22Rv1 (cell line): ENCODE measurements around the gene GJB3.

Experiments used
- ZFX ChIP-seq: fragments of 450-650 bp; IDR thresholded peaks from 2 replicates; pipeline ENCODE4 v1.6.1; 2017; ENCODE audit warnings: antibody characterized with exemption, borderline replicate concordance
- TF ChIP-seq, protein P1 (sequence below): fragments of 450-650 bp; IDR thresholded peaks from 2 replicates; pipeline ENCODE4 v1.5.1; 2017; ENCODE audit warnings: mild to moderate bottlenecking

DNA sequence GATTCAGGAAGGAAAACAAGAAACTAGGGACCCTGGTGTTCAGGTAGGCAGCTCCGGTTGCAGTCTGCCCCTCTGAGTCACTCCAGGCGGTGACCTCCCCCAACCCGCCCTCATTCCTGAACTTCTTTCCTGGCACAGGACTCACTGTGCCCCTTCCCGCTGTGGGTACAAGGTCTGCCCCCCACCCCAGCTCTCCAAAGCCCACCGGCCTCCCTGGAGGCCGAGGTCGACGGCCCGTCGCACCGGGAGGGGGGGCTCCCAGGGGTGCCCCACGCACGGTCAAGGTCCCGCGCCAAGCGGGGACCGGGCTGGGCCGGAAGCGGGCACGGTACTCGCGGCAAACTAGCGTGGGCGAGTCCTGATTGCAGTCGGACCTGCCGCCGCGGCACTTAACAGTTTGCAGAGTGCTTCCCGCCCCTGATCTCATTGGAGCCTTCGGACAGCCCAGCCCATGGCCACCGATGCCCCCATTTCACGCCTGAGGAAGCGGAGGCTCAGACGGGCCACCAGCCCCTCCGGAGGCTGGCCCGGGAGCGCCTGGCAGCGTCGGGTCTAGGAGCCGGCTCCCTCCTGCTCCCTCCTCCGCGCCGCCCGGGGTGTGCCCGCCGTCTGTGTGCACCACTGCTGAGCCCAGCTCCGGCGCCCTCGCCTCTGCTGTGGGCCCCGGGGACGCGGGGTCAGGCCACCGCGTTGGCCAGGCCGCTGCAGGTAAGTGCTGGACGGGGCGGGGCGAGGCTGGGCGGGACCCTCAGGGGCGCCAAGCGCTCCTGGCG is at the start of gene GJB3:
- TF ChIP-seq, protein P1, sequence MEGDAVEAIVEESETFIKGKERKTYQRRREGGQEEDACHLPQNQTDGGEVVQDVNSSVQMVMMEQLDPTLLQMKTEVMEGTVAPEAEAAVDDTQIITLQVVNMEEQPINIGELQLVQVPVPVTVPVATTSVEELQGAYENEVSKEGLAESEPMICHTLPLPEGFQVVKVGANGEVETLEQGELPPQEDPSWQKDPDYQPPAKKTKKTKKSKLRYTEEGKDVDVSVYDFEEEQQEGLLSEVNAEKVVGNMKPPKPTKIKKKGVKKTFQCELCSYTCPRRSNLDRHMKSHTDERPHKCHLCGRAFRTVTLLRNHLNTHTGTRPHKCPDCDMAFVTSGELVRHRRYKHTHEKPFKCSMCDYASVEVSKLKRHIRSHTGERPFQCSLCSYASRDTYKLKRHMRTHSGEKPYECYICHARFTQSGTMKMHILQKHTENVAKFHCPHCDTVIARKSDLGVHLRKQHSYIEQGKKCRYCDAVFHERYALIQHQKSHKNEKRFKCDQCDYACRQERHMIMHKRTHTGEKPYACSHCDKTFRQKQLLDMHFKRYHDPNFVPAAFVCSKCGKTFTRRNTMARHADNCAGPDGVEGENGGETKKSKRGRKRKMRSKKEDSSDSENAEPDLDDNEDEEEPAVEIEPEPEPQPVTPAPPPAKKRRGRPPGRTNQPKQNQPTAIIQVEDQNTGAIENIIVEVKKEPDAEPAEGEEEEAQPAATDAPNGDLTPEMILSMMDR = no peak; the same call in 1 of the 2 replicates
- no peak for TF ChIP-seq ZFX
